Suprapubic skin (tissue), 3 donors: ENCODE measurements around the gene DRG2.

Experiments used
- POLR2AphosphoS5 ChIP-seq, 3 donors: sonication (generic); formaldehyde crosslinking; IDR thresholded peaks; one replicate each; pipeline ENCODE4 v1.6.1; 2017; ENCODE audit warnings: antibody characterized with exemption in 3 of 3
- TF ChIP-seq, protein P1 (sequence below), 2 donors: fragments of 200-600 bp in 1 of 2; fragments of 450-650 bp in 1 of 2; sonication (generic) in 1 of 2; IDR thresholded peaks; one replicate each; pipeline ENCODE4 v1.5.1; 2016 to 2019; ENCODE audit warnings: antibody characterized with exemption in 2 of 2, mild to moderate bottlenecking in 1 of 2, moderate library complexity in 1 of 2

DNA sequence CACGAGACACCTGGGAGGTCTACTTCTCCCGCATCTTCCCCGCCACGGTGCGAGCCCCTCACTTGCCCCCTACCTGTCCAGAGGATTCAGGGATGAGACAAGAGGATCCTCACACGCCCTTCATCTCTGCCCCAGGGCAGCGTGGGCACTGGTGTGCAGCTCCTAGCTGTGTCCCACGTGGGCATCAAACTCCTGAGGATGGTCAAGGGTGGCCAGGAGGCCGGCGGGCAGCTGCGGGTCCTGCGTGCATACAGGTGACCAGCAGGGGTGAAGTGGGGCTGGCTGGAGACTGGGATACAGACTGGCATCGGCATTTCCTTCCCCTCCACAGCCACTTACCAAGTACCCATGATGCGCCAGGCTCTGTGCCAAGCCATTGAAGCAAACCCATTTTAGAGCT, 67.4 kb downstream of the DRG2 start:
- TF ChIP-seq POLR2AphosphoS5 (IDR thresholded peaks at IDR 0.05) = no peak
- TF ChIP-seq, protein P1, sequence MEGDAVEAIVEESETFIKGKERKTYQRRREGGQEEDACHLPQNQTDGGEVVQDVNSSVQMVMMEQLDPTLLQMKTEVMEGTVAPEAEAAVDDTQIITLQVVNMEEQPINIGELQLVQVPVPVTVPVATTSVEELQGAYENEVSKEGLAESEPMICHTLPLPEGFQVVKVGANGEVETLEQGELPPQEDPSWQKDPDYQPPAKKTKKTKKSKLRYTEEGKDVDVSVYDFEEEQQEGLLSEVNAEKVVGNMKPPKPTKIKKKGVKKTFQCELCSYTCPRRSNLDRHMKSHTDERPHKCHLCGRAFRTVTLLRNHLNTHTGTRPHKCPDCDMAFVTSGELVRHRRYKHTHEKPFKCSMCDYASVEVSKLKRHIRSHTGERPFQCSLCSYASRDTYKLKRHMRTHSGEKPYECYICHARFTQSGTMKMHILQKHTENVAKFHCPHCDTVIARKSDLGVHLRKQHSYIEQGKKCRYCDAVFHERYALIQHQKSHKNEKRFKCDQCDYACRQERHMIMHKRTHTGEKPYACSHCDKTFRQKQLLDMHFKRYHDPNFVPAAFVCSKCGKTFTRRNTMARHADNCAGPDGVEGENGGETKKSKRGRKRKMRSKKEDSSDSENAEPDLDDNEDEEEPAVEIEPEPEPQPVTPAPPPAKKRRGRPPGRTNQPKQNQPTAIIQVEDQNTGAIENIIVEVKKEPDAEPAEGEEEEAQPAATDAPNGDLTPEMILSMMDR (IDR thresholded peaks at IDR 0.05) = no peak
